Heart left ventricle (tissue), 16 donors: ENCODE measurements around the gene GRM7. TPM values are rescaled to one million over a fixed set of nuclear protein-coding genes. Genes with fewer than 3 reads are reported as not detected.

Experiments used
- ATAC-seq, 4 donors: fragments of 200-7000 bp; cut with Tn5 transposase; one replicate each; pipeline ENCODE4 v1.9.1; 2020 to 2022; ENCODE audit warnings: moderate library complexity in 4 of 4, mild to moderate bottlenecking in 3 of 4, moderate number of reproducible peaks in 1 of 4
- DNase-seq, 5 donors: peaks; one replicate each; pipeline ENCODE4 v3.0.0-alpha.2; 2020
- H3K27ac ChIP-seq, 12 donors: fragments of 200-600 bp; sonication (generic) in 4 of 12; one replicate each; pipeline versions ENCODE4 v1.5.0 to v1.8.0; 2016 to 2022; ENCODE audit warnings: mild to moderate bottlenecking in 2 of 12
- H3K27me3 ChIP-seq, 9 donors: fragments of 200-600 bp; sonication (generic) in 2 of 9; one replicate each; pipeline versions ENCODE4 v1.5.1 to v1.8.0; 2016 to 2022; ENCODE audit warnings: mild to moderate bottlenecking in 3 of 9
- H3K36me3 ChIP-seq, 9 donors: fragments of 200-600 bp; sonication (generic) in 2 of 9; one replicate each; pipeline versions ENCODE4 v1.5.0 to v1.8.0; 2018 to 2022; ENCODE audit warnings: mild to moderate bottlenecking in 2 of 9
- H3K4me1 ChIP-seq, 12 donors: fragments of 200-600 bp; sonication (generic) in 4 of 12; one replicate each; pipeline versions ENCODE4 v1.5.0 to v1.8.0; 2016 to 2022; ENCODE audit warnings: mild to moderate bottlenecking in 3 of 12
- H3K4me3 ChIP-seq, 12 donors: fragments of 200-600 bp; sonication (generic) in 4 of 12; one replicate each; pipeline versions ENCODE4 v1.5.0 to v1.8.0; 2017 to 2022; ENCODE audit warnings: mild to moderate bottlenecking in 9 of 12, moderate library complexity in 4 of 12
- H3K9me3 ChIP-seq, 12 donors: fragments of 200-600 bp; sonication (generic) in 4 of 12; one replicate each; pipeline versions ENCODE4 v1.5.0 to v1.8.0; 2016 to 2022; ENCODE audit warnings: mild to moderate bottlenecking in 1 of 12
- CTCF ChIP-seq, 12 donors: fragments of 200-600 bp; sonication (generic) in 4 of 12; IDR thresholded peaks; one replicate each; pipeline versions ENCODE4 v1.5.0 to v1.8.0; 2018 to 2022; ENCODE audit warnings: antibody characterized with exemption in 12 of 12, mild to moderate bottlenecking in 5 of 12
- POLR2A ChIP-seq, 2 donors: fragments of 450-650 bp; IDR thresholded peaks; one replicate each; pipeline ENCODE4 v1.6.1; 2017; ENCODE audit warnings: antibody characterized with exemption in 2 of 2, mild to moderate bottlenecking in 2 of 2, moderate library complexity in 2 of 2
- WGBS, 4 donors: extraction: QIAGEN DNeasy Blood & Tissue Kit in 2 of 4; methylation state at CpG; one replicate each; pipeline versions ENCODE4 v1.1.5 to v1.1.7; 2013 to 2018; 5-methylcytosine and 5-hydroxymethylcytosine counted together
- intact Hi-C, 10 donors: fragments of 100-400 bp; cut with DNase I; formaldehyde crosslinking; loops; one replicate each; pipeline versions ENCODE4 v1.11.1 to v1.14.2; 2022
- polyA plus RNA-seq, 2 donors: library from polyadenylated mRNA; stranded (reverse); fragments of 200-250 nt; gene quantifications; one replicate each; pipeline ENCODE4 v1.2.3, GENCODE V29; 2013
- total RNA-seq, 9 donors: library from RNA; depleted of rRNA in 2 of 9; stranded (reverse); fragments of >200 nt in 2 of 9; fragmentation: NEBNext Ultra II Directional in 3 of 9; extraction: Animal tissue kit (Norgen Biotek cat#: 25700) in 3 of 9; gene quantifications; one replicate each; pipeline versions ENCODE4 v1.1.0 to v1.2.4, GENCODE V29; 2016 to 2023
- donor health status: ischemic (EF 13 %, LVEDD 7.1; RV severe dilation, severe dysfunction).
- donor health status: healthy with polysubstance abuse.
- donor health status: DM: no; HTN: yes; CAD: no.
- donor health status: DM: no; HTN: no; CAD: no.
- donor health status: ischemic (EF 25% LVEDD 6.9; RV normal size, moderate dysfunction).
- donor health status: ischemic (EF 25% LVEDD 5.7; RV mildly dilated, moderate dysfunction).
- donor health status: healthy.
- donor health status: DM: yes; HTN: yes; CAD: no.
- donor health status: ischemic (EF 35%, LVEDD 5.7; RV mildly dilated, moderate dysfunction).
- donor health status: nonischemic (EF 11% LVEDD 7.7; RV severe dilation, severe dysfunction).
- donor health status: DM: yes; HTN: yes; CAD: no.
- donor health status: PGD.
- donor health status: ischemic (EF 29% LVEDD 5.4; RV normal size, mild dysfunction).
- donor health status: nonischemic (EF 23%, LVEDD 6.1; RV moderate dilation, normal function).

GRM7 gene
- total and polyA plus RNA-seq, 11 donors = not detected

DNA sequence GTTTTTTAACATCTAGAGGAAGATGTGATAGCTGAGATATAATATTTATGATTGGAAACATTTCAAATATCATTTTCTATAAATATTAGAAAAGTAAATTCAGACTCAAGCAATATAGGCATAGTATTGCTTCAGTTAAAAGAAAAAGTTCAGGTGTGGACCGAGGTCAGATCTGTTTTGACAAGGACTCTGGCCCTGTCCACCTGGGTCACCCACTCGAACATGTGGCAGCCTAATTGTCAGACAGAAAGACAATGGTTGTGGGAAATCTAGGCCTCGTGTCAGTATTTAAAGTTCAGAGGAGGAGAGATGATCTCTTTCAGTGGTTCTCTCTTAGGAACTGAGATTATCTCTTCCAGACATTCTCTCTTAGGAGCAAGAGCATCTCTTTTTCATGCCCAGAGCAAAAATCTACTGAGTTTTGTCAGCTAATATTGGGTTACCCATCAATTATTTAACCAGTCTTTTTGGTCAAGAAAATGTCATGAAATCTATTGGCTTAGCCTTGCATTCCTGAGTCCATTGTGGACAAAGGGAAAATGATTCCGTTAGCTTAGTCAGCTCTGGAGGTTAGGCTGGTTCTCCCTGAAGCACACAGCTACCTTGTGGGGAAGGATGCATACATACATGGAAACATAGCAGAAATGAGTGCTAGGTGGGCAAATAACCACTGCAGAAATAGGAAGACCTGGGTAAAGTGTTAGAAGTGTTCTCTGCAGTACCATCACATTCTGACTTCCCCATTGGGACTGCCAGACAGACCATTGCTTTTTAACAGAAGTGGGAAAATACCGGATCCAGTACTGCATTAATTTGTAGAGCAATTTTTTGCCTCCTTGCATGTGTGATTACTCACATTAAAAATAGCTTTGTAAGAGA is 343.3 kb downstream of the GRM7 start:
- ATAC-seq (no peak), DNase-seq (no peak)
- WGBS, 4 donors = 73 to 88% (median 84%) methylated on average over 5 of the region's 5 CpGs
- no peaks in the 10 kb centered on the region for H3K27me3 ChIP-seq
- no peak overlapping the region for H3K4me3 ChIP-seq
- peaks cover 0 to 5% (median 0%) of the 10 kb centered on the region in 12 donors for H3K9me3 ChIP-seq
- H3K27ac ChIP-seq = no peak overlapping the region
- TF ChIP-seq POLR2A (IDR thresholded peaks at IDR 0.05) (no peak), CTCF (IDR thresholded peaks at IDR 0.05) (no peak)
- intact Hi-C loops = no loop called here
- H3K36me3 ChIP-seq = no peaks in the 10 kb centered on the region
- no peaks in the 10 kb centered on the region for H3K4me1 ChIP-seq

- DNase-seq = no peak
- intact Hi-C loops = no loop called here
- TF ChIP-seq CTCF (IDR thresholded peaks at IDR 0.05) (no peak), POLR2A (IDR thresholded peaks at IDR 0.05) (no peak)
- Histone ChIP-seq H3K4me1 (no peaks in the 10 kb centered on the region), H3K27ac (no peak overlapping the region), H3K36me3 (no peaks in the 10 kb centered on the region), H3K9me3 (peaks cover 0 to 5% (median 0%) of the 10 kb centered on the region in 12 donors), H3K4me3 (no peak overlapping the region), H3K27me3 (no peaks in the 10 kb centered on the region)
- 69 to 71% (median 71%) methylated on average over 2 of the region's 2 CpGs for WGBS, 4 donors
- no peak for ATAC-seq
Measured at GRCh38 chr3:7204848-7205156, 343.9 kb downstream of the GRM7 start.

DNA sequence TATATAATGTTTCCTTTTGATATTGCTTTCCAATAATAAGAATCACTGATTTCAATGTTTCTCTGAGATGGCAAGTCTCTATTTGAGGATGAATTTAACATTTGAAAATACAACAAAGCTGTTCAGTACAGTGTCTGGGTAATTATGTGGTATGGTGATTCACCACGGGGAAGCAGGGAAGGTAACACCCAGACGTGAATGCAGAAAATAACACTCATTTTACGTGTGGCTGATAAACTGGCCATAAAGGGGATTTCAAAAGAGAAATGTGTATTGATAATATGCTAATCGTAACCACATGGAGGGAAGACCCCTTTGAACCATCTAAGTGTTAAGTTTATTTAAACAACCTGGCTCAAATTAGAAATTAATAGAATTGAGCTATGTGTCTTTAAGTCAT is 344.6 kb downstream of the GRM7 start:
- Histone ChIP-seq H3K4me3 (peak overlapping the region in 8 of 12 donors; percentile 0 to 49 (median 27)), H3K4me1 (no peaks in the 10 kb centered on the region), H3K27ac (no peak overlapping the region), H3K36me3 (no peaks in the 10 kb centered on the region), H3K9me3 (peaks cover 0 to 5% (median 0%) of the 10 kb centered on the region in 12 donors), H3K27me3 (no peaks in the 10 kb centered on the region)
- no peak for ATAC-seq
- whole genome bisulfite sequencing, 4 donors = 70 to 72% (median 71%) methylated on average over 4 of the region's 4 CpGs
- DNase-seq = no peak
- intact Hi-C loops = no loop called here
- TF ChIP-seq POLR2A (IDR thresholded peaks at IDR 0.05) = no peak
- TF ChIP-seq CTCF (IDR thresholded peaks at IDR 0.05) = no peak

- ATAC-seq (no peak), DNase-seq (no peak)
- WGBS, 4 donors = 69 to 80% (median 72%) methylated on average over 4 of the region's 4 CpGs
- intact Hi-C loops = no loop called here
- TF ChIP-seq POLR2A (IDR thresholded peaks at IDR 0.05) (no peak), CTCF (IDR thresholded peaks at IDR 0.05) (no peak)
- no peaks in the 10 kb centered on the region for H3K36me3 ChIP-seq
- H3K27ac ChIP-seq = no peak overlapping the region
- H3K4me1 ChIP-seq = no peaks in the 10 kb centered on the region
- peaks cover 0 to 5% (median 0%) of the 10 kb centered on the region in 12 donors for H3K9me3 ChIP-seq
- H3K27me3 ChIP-seq = no peaks in the 10 kb centered on the region
- H3K4me3 ChIP-seq = peak overlapping the region in 8 of 12 donors; percentile 0 to 49 (median 27)
Measured at GRCh38 chr3:7205962-7206361, 345.0 kb downstream of the GRM7 start.
